HG03280 (cell line): Measurements from ENCODE around the gene SMCP.

Experiments
- ATAC-seq: cut with Tn5 transposase; IDR thresholded peaks from one replicate; pipeline ENCODE4 v1.9.1; 2021; ENCODE audit warnings: mild to moderate bottlenecking, moderate library complexity; ENCODE audit not compliant: unreplicated experiment

SMCP gene

GRCh38 chr1:152886085-152886484 is 8.0 kb downstream of the SMCP start:
- ATAC-seq: no peak

- no peak for ATAC-seq
Observed at GRCh38 chr1:152886758-152887409, 8.8 kb downstream of the SMCP start.

- ATAC-seq: no peak
Observed at GRCh38 chr1:152888126-152888525, 10.0 kb downstream of the SMCP start.

GRCh38 chr1:152899027-152899426 is 20.9 kb downstream of the SMCP start:
- ATAC-seq: no peak

- ATAC-seq: no peak
Observed at GRCh38 chr1:152899883-152900282, 21.8 kb downstream of the SMCP start.

- ATAC-seq: no peak
Observed at GRCh38 chr1:152901631-152902030, 23.5 kb downstream of the SMCP start.

GRCh38 chr1:152902636-152903035 is 24.5 kb downstream of the SMCP start:
- no peak for ATAC-seq

- no peak for ATAC-seq
Observed at GRCh38 chr1:152904688-152905440, 26.7 kb downstream of the SMCP start.

- no peak for ATAC-seq
Observed at GRCh38 chr1:152906023-152906565, 28.0 kb downstream of the SMCP start.

GRCh38 chr1:152907686-152908601 is 29.8 kb downstream of the SMCP start, which contains the start of gene IVL:
IVL (plus strand) TSS chr1:152908546; CDS start chr1:152909798, 1,252 bp downstream.
- ATAC-seq: no peak

GRCh38 chr1:152909206-152909605 is 31.1 kb downstream of the SMCP start:
- ATAC-seq: no peak

- no peak for ATAC-seq
Observed at GRCh38 chr1:152912471-152912870, 34.3 kb downstream of the SMCP start.

- ATAC-seq: no peak
Observed at GRCh38 chr1:152912900-152913299, 34.8 kb downstream of the SMCP start.

- no peak for ATAC-seq
Observed at GRCh38 chr1:152917794-152918193, 39.7 kb downstream of the SMCP start.

- no peak for ATAC-seq
Observed at GRCh38 chr1:152919071-152919470, 40.9 kb downstream of the SMCP start.

- ATAC-seq: no peak
Observed at GRCh38 chr1:152924191-152924590, 46.1 kb downstream of the SMCP start.

GRCh38 chr1:152926091-152926490 is 48.0 kb downstream of the SMCP start:
- ATAC-seq: no peak

- no peak for ATAC-seq
Observed at GRCh38 chr1:152928671-152929070, 50.5 kb downstream of the SMCP start.

GRCh38 chr1:152932170-152932811 is 54.2 kb downstream of the SMCP start:
- no peak for ATAC-seq

GRCh38 chr1:152933196-152933595 is 55.1 kb downstream of the SMCP start:
- no peak for ATAC-seq
